Left ventricle myocardium inferior (tissue), 1 donor: ENCODE measurements around the gene TERT. TPM values are rescaled to one million over a fixed set of nuclear protein-coding genes. Genes with fewer than 3 reads are reported as not detected.
"Not testable (repeated sequence)": the region's sequence is repeated elsewhere in the genome, so short reads cannot be mapped to it uniquely, and the experiment has no call there.

Experiments used
- DNase-seq: peaks from one replicate; pipeline ENCODE4 v3.0.0-alpha.2; 2020
- H3K27ac ChIP-seq: fragments of 200-600 bp; replicated peaks from 2 replicates; pipeline ENCODE4 v1.8.0; 2021
- H3K27me3 ChIP-seq: fragments of 200-600 bp; 2 replicates; pipeline ENCODE4 v1.8.0; 2021; ENCODE audit warnings: low read depth
- H3K36me3 ChIP-seq: fragments of 200-600 bp; 2 replicates; pipeline ENCODE4 v1.8.0; 2021
- H3K4me1 ChIP-seq: fragments of 200-600 bp; 2 replicates; pipeline ENCODE4 v1.8.0; 2021
- H3K4me3 ChIP-seq: fragments of 200-600 bp; 2 replicates; pipeline ENCODE4 v1.8.0; 2021; ENCODE audit warnings: mild to moderate bottlenecking, moderate library complexity
- H3K9me3 ChIP-seq: fragments of 200-600 bp; replicated peaks from 2 replicates; pipeline ENCODE4 v1.8.0; 2021
- CTCF ChIP-seq: fragments of 200-600 bp; IDR thresholded peaks from 2 replicates; pipeline ENCODE4 v1.8.0; 2021; ENCODE audit warnings: antibody characterized with exemption, mild to moderate bottlenecking, borderline replicate concordance
- intact Hi-C: fragments of 100-400 bp; cut with micrococcal nuclease; formaldehyde crosslinking; loops from one replicate; pipeline ENCODE4 v1.11.0; 2022
- total RNA-seq: library from RNA; stranded (reverse); fragmentation: NEBNext Ultra II Directional; extraction: Animal tissue kit (Norgen Biotek cat#: 25700); gene quantifications from one replicate; pipeline ENCODE4 v1.2.1, GENCODE V29; 2021
- donor health status: DM: no; HTN: yes; CAD: no; lungs with severe emphysema.

Gene TERT
- total RNA-seq, 1 donor from 2014 or later, result not detected

GRCh38 chr5:1232780-1233179 is 62.1 kb downstream of the TERT start:
- Histone ChIP-seq H3K27ac (no peak overlapping the region), H3K9me3 (peaks cover 24% of the 10 kb centered on the region), H3K27me3 (peaks cover 63% of the 10 kb centered on the region), H3K4me1 (no peaks in the 10 kb centered on the region), H3K36me3 (no peaks in the 10 kb centered on the region), H3K4me3 (no peak overlapping the region)
- intact Hi-C loops, result no loop called here
- TF ChIP-seq CTCF, result no peak
- no peak for DNase-seq

GRCh38 chr5:1231354-1231905 is 63.4 kb downstream of the TERT start:
- no peak for DNase-seq
- Histone ChIP-seq H3K27ac (no peak overlapping the region), H3K4me3 (no peak overlapping the region), H3K9me3 (peaks cover 20% of the 10 kb centered on the region), H3K36me3 (no peaks in the 10 kb centered on the region), H3K27me3 (peaks cover 60% of the 10 kb centered on the region), H3K4me1 (no peaks in the 10 kb centered on the region)
- no peak for TF ChIP-seq CTCF
- intact Hi-C loops, result no loop called here

- H3K36me3 ChIP-seq, result no peaks in the 10 kb centered on the region
- H3K27me3 ChIP-seq, result peaks cover 62% of the 10 kb centered on the region
- H3K4me1 ChIP-seq, result no peaks in the 10 kb centered on the region
- H3K9me3 ChIP-seq, result peaks cover 12% of the 10 kb centered on the region
- no peak for DNase-seq
- intact Hi-C loops, result no loop called here
- TF ChIP-seq CTCF, result no peak
- H3K27ac ChIP-seq, result no peak overlapping the region
- H3K4me3 ChIP-seq, result no peak overlapping the region
These were observed 64.3 kb downstream of the TERT start for GRCh38 chr5:1230551-1230950.

GRCh38 chr5:1229822-1230221 is 65.0 kb downstream of the TERT start:
- intact Hi-C loops, result no loop called here
- no peak for TF ChIP-seq CTCF
- H3K27me3 ChIP-seq, result peaks cover 63% of the 10 kb centered on the region
- peaks cover 4% of the 10 kb centered on the region for H3K9me3 ChIP-seq
- no peak overlapping the region for H3K27ac ChIP-seq
- no peaks in the 10 kb centered on the region for H3K4me1 ChIP-seq
- no peak for DNase-seq
- H3K36me3 ChIP-seq, result no peaks in the 10 kb centered on the region
- no peak overlapping the region for H3K4me3 ChIP-seq

- H3K27me3 ChIP-seq, result peaks cover 62% of the 10 kb centered on the region
- intact Hi-C loops, H3K4me1 ChIP-seq, H3K9me3 ChIP-seq, H3K36me3 ChIP-seq, H3K27ac ChIP-seq, H3K4me3 ChIP-seq, DNase-seq: not testable (repeated sequence)
These were observed 65.8 kb downstream of the TERT start for GRCh38 chr5:1229023-1229422.

GRCh38 chr5:1228120-1228519 is 66.7 kb downstream of the TERT start:
- Histone ChIP-seq H3K36me3 (no peaks in the 10 kb centered on the region), H3K4me1 (no peaks in the 10 kb centered on the region), H3K9me3 (no peaks in the 10 kb centered on the region), H3K4me3 (no peak overlapping the region), H3K27me3 (peaks cover 64% of the 10 kb centered on the region), H3K27ac (no peak overlapping the region)
- TF ChIP-seq CTCF, result no peak
- DNase-seq, result no peak
- intact Hi-C loops, result no loop called here
